Fibroblast of lung (primary cell): ENCODE measurements around the gene ATOH7. TPM values are rescaled to one million over a fixed set of nuclear protein-coding genes. Genes with fewer than 3 reads are reported as not detected.

ENCODE experiments used
- DNase-seq, 2 donors: peaks; one replicate each; pipeline versions ENCODE4 v3.0.0 to v3.0.0-alpha.2; 2010; ENCODE audit warnings: low read depth in 2 of 2
- H2AFZ ChIP-seq: 2 replicates; pipeline ENCODE4 v1.5.1; 2012; ENCODE audit warnings: low read length, control low read depth, inconsistent platforms
- H3K27ac ChIP-seq: 2 replicates; pipeline ENCODE4 v1.5.1; 2011; ENCODE audit warnings: low read length, control low read depth; ENCODE audit not compliant: insufficient read depth
- H3K27me3 ChIP-seq: 2 replicates; pipeline ENCODE4 v1.5.1; 2011; ENCODE audit warnings: mild to moderate bottlenecking, low read length; ENCODE audit not compliant: control insufficient read depth, insufficient read depth
- H3K36me3 ChIP-seq: 2 replicates; pipeline ENCODE4 v1.5.1; 2011; ENCODE audit warnings: low read length; ENCODE audit not compliant: control insufficient read depth, insufficient read depth
- H3K4me1 ChIP-seq: 2 replicates; pipeline ENCODE4 v1.5.1; 2011; ENCODE audit warnings: low read length; ENCODE audit not compliant: control insufficient read depth, insufficient read depth; ENCODE audit errors: extremely low read depth
- H3K4me2 ChIP-seq: 2 replicates; pipeline ENCODE4 v1.5.1; 2011; ENCODE audit warnings: low read length, control low read depth; ENCODE audit not compliant: insufficient read depth; ENCODE audit errors: extremely low read depth
- H3K4me3 ChIP-seq, 4 experiments: fragments of 200-600 bp in 1 of 4; sonication (generic) in 1 of 4; replicated peaks in 1 of 4; 2 replicates each; pipeline ENCODE4 v1.5.1; 2011 to 2016; ENCODE audit warnings: low read length in 4 of 4, low read depth in 3 of 4, mild to moderate bottlenecking in 3 of 4, control low read depth in 2 of 4, inconsistent platforms in 1 of 4, mixed read lengths in 1 of 4; ENCODE audit not compliant: insufficient read depth in 1 of 4; ENCODE audit errors: control extremely low read depth in 1 of 4
- H3K79me2 ChIP-seq: 2 replicates; pipeline ENCODE4 v1.5.1; 2012; ENCODE audit warnings: mild to moderate bottlenecking, low read length, inconsistent platforms; ENCODE audit not compliant: control insufficient read depth, insufficient read depth
- H3K9ac ChIP-seq: 2 replicates; pipeline ENCODE4 v1.5.1; 2011; ENCODE audit warnings: mild to moderate bottlenecking, low read length, control low read depth; ENCODE audit not compliant: insufficient read depth
- H3K9me3 ChIP-seq: 2 replicates; pipeline ENCODE4 v1.5.1; 2012; ENCODE audit warnings: low read depth, low read length; ENCODE audit not compliant: control insufficient read depth, insufficient read depth
- H4K20me1 ChIP-seq: 2 replicates; pipeline ENCODE4 v1.5.1; 2011; ENCODE audit warnings: low read length; ENCODE audit not compliant: control insufficient read depth, insufficient read depth; ENCODE audit errors: extremely low read depth
- CTCF ChIP-seq, 2 donors: IDR thresholded peaks in 1 of 2; conservative IDR thresholded peaks in 1 of 2; 1 replicate in 1 of 2; 2 replicates in 1 of 2; pipeline ENCODE4 v1.5.1; 2011 to 2012; ENCODE audit warnings: low read length in 2 of 2, control low read depth in 1 of 2, inconsistent platforms in 1 of 2, low read depth in 1 of 2, mild to moderate bottlenecking in 1 of 2
- EZH2 ChIP-seq: IDR thresholded peaks from 2 replicates; pipeline ENCODE4 v1.5.1; 2012; ENCODE audit warnings: low read length, control low read depth, mild to moderate bottlenecking; ENCODE audit errors: missing control alignments
- polyA plus RNA-seq, 2 donors: library from polyadenylated mRNA; depleted of rRNA in 1 of 2; stranded (reverse) in 1 of 2; unstranded in 1 of 2; fragments of >200 nt; gene quantifications; 2 replicates each; pipeline ENCODE4 v1.2.1, GENCODE V29; 2011 to 2012; ENCODE audit warnings: missing spikeins in 1 of 2
- total RNA-seq: library from RNA; depleted of rRNA; stranded (reverse); fragments of >200 nt; gene quantifications from 2 replicates; pipeline ENCODE4 v1.2.1, GENCODE V29; 2014

Gene ATOH7
- total and polyA plus RNA-seq, 2 donors (not counting 1 experiment from before 2014, with no cell fraction given), result not detected

- Histone ChIP-seq H3K27ac (no peak overlapping the region), H3K9ac (no peak overlapping the region), H3K9me3 (no peaks in the 10 kb centered on the region), H3K79me2 (no peaks in the 10 kb centered on the region), H3K36me3 (no peaks in the 10 kb centered on the region), H3K4me1 (no peaks in the 10 kb centered on the region), H4K20me1 (no peaks in the 10 kb centered on the region), H3K27me3 (no peaks in the 10 kb centered on the region), H3K4me3 (no peak overlapping the region), H2AFZ (no peak overlapping the region), H3K4me2 (no peak overlapping the region)
- no peak for DNase-seq
- TF ChIP-seq EZH2, result no peak
- TF ChIP-seq CTCF (conservative IDR thresholded peaks at IDR 0.05 in 1 of 2, IDR thresholded peaks at IDR 0.05 in 1 of 2; ENCODE audit: low read depth in 1 of 2, low read length in 2 of 2), result no peak
These were observed 9.5 kb downstream of the ATOH7 start for GRCh38 chr10:68222391-68222790.

- Histone ChIP-seq H3K27me3 (no peaks in the 10 kb centered on the region), H3K36me3 (no peaks in the 10 kb centered on the region), H4K20me1 (no peaks in the 10 kb centered on the region), H3K27ac (no peak overlapping the region), H3K79me2 (no peaks in the 10 kb centered on the region), H3K9me3 (no peaks in the 10 kb centered on the region), H2AFZ (no peak overlapping the region), H3K9ac (no peak overlapping the region), H3K4me1 (no peaks in the 10 kb centered on the region), H3K4me2 (no peak overlapping the region), H3K4me3 (no peak overlapping the region)
- peak in 1 of 2 donors; percentile 13 for DNase-seq
- TF ChIP-seq CTCF (conservative IDR thresholded peaks at IDR 0.05 in 1 of 2, IDR thresholded peaks at IDR 0.05 in 1 of 2; ENCODE audit: low read depth in 1 of 2, low read length in 2 of 2), result no peak
- TF ChIP-seq EZH2, result no peak
These were observed 10.7 kb downstream of the ATOH7 start for GRCh38 chr10:68221196-68221595.

- TF ChIP-seq EZH2 (no peak), CTCF (conservative IDR thresholded peaks at IDR 0.05 in 1 of 2, IDR thresholded peaks at IDR 0.05 in 1 of 2; ENCODE audit: low read depth in 1 of 2, low read length in 2 of 2) (no peak)
- H4K20me1 ChIP-seq, result no peaks in the 10 kb centered on the region
- DNase-seq, result no peak
- no peaks in the 10 kb centered on the region for H3K9me3 ChIP-seq
- H3K4me1 ChIP-seq, result no peaks in the 10 kb centered on the region
- H3K27ac ChIP-seq, result no peak overlapping the region
- no peak overlapping the region for H3K9ac ChIP-seq
- H3K79me2 ChIP-seq, result no peaks in the 10 kb centered on the region
- no peak overlapping the region for H3K4me3 ChIP-seq
- H3K4me2 ChIP-seq, result no peak overlapping the region
- no peaks in the 10 kb centered on the region for H3K27me3 ChIP-seq
- no peaks in the 10 kb centered on the region for H3K36me3 ChIP-seq
- no peak overlapping the region for H2AFZ ChIP-seq
These were observed 13.1 kb downstream of the ATOH7 start for GRCh38 chr10:68218786-68219185.
